T-helper 2 cell (primary cell): ENCODE measurements around the gene WDR72.

Experiments used
- DNase-seq, 5 experiments: peaks; one replicate each; pipeline versions ENCODE4 v3.0.0 to v3.0.0-alpha.2; 2012 to 2022

WDR72 gene

DNA sequence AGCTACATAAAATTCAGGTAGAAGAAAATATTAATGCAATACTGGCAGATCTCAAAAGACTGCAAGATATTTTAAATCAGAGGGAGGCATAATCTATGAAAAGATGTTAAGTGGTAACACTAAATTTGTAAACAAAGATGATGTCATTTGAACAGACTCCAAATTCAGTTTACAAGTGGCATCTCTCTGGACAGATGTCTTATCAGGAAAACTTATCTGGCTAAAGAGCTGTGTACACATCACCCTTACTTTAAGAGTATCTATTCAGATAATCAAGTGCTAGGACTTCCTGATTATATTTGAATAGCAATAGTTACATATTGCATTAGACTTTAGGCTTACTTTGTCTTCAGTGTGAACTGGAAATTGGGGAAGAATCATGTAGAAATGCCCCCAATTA lies 231.5 kb downstream of the WDR72 start:
- DNase-seq, result no peak

DNA sequence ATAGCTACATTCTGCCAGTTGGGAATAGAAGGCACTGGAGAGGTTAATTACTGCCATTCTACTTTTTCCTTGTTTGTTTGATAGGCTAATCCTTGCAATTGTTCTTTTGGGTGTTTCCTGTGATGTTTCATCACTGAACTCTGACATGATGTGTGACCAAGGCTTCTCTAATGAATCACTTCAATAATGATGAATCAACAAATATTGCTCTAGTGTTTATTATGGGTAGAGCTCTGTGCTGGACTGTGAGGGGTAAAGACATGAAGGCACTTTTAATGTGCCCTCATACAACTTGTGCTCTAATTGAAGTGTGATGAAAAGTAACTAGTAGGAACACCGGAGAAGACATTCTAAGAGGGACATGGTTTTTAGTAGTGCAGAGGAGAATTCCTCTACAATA lies 233.6 kb downstream of the WDR72 start:
- DNase-seq, result no peak

DNA sequence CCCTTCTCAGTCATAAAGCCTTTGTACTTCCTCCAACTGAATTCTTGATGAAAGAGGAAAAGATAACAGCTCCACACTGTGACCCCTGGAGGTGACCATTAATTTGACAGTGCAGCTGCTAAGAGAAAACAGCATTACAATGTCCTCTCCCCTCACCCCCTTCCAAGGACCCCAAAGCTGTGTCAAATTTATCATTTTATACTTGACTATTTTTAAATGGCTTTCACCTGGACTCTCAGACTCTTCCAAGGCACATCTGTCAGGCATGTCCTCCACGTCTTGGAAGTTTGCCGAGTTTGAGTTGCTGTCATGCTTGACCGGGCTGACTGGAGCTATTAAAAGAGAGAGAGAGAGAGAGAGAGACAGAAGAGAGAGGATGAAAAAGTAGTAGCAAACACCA lies 236.5 kb downstream of the WDR72 start:
- no peak for DNase-seq

DNA sequence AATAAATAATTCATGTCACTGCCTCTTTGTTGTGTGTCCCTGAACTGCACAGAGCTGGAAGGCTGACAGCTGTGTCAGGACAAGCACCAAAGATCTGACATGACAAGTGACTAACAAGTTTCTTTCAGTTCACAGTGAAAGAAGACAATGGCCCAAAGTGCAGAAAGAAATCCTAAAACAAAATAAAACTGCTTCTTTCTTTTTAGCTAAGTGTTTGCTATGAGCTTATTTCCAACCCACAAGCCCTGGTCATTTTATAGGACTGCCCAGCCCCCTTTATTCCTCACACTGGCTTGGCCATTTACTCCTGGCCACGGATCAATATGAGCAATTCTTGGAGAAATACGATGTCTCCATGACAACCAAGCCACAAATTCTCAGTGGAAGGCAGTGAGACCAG lies 238.5 kb downstream of the WDR72 start:
- DNase-seq, result no peak

DNA sequence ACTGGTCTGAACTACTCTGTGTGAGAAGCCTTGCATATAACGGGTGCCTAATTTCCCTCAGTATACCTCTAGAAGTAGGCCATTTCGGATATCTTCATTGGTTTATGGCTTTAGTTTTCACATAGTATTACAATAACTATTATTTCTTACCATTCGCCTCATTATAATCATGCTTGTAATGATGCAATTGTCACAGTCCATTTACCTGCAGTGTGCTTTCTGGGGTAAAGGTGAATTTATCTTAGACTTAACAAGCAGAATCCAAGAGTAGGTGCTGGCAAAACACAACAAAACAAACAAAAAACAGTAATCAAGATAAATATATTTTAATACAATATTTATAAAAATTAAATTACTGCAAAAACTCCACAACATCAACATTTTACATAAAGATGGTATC lies 246.0 kb downstream of the WDR72 start:
- no peak for DNase-seq

GRCh38 chr15:53512029-53512428 lies 247.4 kb downstream of the WDR72 start:
- DNase-seq, result no peak

DNA sequence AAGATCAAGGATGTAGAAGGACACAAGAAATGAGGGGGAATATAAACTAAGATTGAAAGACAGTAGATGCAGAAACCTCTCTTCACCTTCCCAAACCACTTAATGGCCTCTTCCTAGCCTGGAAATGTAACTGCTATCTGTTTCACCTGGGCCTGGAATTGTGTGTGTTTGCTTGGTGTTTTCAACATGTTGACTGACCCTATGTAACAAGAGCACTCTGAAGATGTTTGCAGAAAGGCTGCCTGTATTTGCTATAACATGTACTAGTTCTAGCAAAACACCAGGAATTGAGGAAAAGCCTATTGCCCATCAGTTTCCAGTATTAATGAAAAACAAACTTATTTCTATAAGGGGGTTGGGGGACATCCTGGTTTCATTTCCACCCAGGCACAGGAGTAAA lies 248.3 kb downstream of the WDR72 start:
- DNase-seq, result no peak

- no peak for DNase-seq
Measured at GRCh38 chr15:53506370-53506769, 253.1 kb downstream of the WDR72 start.

- no peak for DNase-seq
Measured at GRCh38 chr15:53498996-53499395, 260.5 kb downstream of the WDR72 start.

DNA sequence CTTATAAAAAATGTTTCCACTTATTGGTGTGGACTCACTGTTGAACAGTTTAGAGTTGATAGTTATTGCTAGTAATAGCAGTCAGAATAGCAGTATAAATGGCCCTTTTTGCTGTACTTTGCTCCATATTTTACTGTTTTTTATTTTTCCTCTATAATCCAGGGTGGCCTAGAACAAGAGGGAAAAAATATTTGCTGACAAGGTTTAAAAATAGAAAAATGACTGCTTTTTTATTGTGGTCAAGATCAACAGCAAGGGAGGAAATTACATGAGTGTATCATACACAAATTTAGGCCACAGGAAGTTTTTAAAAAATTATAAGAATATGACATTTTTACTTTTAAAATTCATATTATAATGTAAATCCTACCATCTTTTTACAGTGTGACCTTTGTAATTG lies 269.1 kb downstream of the WDR72 start:
- no peak for DNase-seq

DNA sequence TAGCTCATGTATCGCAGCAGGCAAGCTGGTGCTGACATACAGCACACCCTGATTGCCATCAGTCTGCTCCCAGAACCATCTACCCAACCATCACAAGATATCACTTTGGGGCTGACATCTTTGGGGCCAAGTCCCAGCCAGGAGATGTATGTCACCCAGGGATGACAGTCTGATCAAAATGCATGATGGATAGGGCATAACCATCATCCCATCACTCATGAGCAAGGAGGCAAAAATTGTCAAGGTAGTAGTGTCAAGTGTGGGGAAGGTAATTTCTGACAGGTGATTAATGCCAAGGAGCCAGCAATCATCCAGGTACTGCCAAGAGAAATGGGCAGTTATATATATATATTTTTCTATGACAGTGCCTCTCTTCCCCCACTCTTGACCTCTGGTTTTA lies 277.4 kb downstream of the WDR72 start:
- DNase-seq, result no peak

DNA sequence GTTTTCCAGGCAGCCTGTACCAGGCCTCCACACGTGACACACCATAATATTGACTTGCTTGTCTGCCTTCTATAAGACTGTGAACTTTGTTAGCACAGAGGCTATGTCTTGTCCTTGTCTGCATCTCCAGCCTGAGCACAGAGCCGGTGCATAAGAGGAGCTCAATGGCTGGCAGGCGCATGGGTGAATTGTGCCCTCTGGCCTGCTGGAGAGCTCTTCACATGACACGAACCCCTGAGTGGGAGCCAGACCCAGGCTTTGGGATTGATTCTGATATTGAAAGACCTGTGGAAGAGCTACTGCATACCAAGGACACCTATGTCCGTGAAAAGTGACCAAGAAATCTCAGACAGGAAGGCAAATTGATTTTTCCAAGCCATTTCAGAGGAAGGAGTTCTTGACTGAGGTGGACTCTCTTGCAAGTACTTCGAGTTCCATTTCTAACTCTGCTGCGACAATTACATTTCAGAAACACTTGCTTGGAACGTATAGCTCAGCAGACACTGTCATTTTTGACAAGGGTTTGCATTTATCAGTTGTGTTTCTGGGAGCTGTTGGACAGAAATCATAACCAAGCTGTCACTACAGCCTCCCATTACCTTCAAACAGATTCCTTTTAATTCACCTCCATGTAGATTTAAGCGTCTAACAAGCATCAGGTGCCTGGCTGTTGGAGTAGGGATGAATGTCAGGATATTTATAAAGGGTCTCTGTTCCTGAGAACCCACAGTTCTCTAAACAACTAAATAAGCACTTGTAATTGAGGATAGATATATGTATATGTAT lies 281.3 kb downstream of the WDR72 start:
- DNase-seq, result no peak

DNA sequence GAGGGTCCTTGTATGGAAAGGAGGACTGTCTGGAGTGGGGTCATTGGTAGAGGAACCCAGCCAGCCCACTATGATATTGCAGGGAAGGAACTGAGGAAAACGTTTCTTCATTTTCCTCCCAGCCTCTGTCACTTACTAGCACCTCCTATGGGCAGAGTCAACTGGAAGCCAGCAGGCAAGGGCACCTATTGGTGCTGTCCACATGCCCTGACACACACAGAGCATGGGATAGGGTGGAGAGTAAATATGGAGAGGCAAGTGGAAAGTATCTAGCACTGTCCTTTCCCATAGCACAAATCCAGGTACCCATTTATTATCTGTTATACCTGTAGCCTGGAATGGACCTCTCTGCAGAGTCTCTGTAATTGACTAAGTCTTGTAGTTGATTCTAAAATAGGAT lies 285.6 kb downstream of the WDR72 start:
- DNase-seq, result no peak

DNA sequence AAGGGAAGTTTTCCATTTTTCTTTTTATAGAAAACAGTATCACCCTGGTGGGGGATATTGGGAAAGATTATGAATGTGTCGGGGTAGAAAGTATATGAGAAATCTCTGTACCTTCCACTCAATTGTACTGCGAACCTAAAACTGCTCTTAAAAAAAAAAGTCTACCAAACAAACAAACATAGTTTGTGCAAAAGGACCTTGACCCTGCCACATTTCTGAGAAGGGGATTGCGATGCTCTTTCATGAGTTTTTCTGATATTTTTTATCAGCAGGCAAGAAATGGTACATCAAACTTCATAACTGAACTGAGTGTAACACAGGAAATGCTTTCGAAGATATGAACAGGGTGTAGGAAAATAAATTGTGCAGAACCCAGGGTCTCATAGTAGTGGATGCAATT lies 286.0 kb downstream of the WDR72 start:
- DNase-seq, result no peak

GRCh38 chr15:53472883-53473282 lies 286.6 kb downstream of the WDR72 start:
- DNase-seq, result no peak

DNA sequence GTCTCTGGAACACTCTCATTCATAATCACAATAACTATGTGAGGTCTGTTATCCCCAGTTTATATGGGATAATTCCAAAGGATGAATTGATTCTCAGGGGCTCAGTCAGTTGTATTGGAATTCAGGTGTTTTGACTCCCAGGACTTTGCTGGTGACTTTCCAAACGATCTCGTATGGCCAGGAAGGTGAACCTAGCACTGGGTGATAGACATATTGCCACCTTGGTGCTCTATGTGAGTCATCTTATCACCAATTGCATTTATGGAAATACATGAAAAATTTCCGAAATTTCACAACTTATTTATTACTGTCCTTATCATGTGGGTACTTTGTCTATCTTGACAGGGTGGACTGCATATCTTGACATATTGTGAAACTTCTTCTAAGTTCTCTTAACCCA lies 287.3 kb downstream of the WDR72 start:
- no peak for DNase-seq

- DNase-seq, result no peak
Measured at GRCh38 chr15:53470743-53471142, 288.7 kb downstream of the WDR72 start.

DNA sequence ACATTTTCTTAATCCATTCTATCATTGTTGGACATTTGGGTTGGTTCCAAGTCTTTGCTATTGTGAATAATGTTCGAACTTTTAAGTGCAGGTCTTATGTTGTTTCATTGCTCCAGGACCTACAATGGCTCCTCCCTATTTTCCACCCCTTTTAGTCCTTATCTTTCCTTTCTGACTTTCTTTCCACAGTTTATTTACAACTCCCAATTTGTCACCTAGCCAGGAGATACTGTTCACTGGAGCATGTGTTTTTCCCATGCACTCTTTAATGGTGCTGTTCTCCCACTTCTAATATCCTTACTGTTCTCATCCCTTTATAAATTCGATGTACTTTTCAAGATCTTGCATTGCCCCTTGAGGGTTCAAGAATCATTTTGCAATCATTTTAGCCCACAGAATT lies 290.0 kb downstream of the WDR72 start:
- no peak for DNase-seq
